ENCODE results near the gene BRSK2.
"Not testable (repeated sequence)": the region's sequence is repeated elsewhere in the genome, so short reads cannot be mapped to it uniquely, and the experiment has no call there.

The BRSK2 gene

GRCh38 chr11:1422981-1423380 lies 33.2 kb downstream of the BRSK2 start:
- TF ChIP-seq BHLHE40 (IDR thresholded peaks at IDR 0.05; ENCODE audit: borderline replicate concordance) (no peak), PKNOX1 (IDR thresholded peaks at IDR 0.05) (no peak), FOXM1 (IDR thresholded peaks at IDR 0.05; ENCODE audit: borderline replicate concordance) (no peak), TARDBP (IDR thresholded peaks at IDR 0.05) (no peak), L3MBTL2 (conservative IDR thresholded peaks at IDR 0.05) (no peak), ELF4 (IDR thresholded peaks at IDR 0.05) (no peak), NFRKB (IDR thresholded peaks at IDR 0.05) (no peak), HDGF (IDR thresholded peaks at IDR 0.05; ENCODE audit: borderline replicate concordance) (no peak), ZNF384 (IDR thresholded peaks at IDR 0.05) (no peak), LEF1 (IDR thresholded peaks at IDR 0.05; ENCODE audit: borderline replicate concordance) (no peak), CTBP1 (IDR thresholded peaks at IDR 0.05; ENCODE audit: borderline replicate concordance) (no peak)
- POLR2A ChIA-PET = no interaction called here
- CTCF ChIA-PET = interaction anchor here (0.6 kb wide), 1 partner anchor 271 kb away, joined by 3 read pairs; no protein-coding TSS in a partner anchor
- no peak for DNase-seq (ENCODE audit: extremely low spot score)

GRCh38 chr11:1423406-1423805 lies 33.7 kb downstream of the BRSK2 start:
- not testable (repeated sequence) for DNase-seq (ENCODE audit: extremely low spot score)

GRCh38 chr11:1425006-1425405 lies 35.3 kb downstream of the BRSK2 start:
- TF ChIP-seq TARDBP (IDR thresholded peaks at IDR 0.05) = no peak
- TF ChIP-seq ZNF384 (IDR thresholded peaks at IDR 0.05) = no peak
- no peak for TF ChIP-seq CTBP1 (IDR thresholded peaks at IDR 0.05; ENCODE audit: borderline replicate concordance)
- TF ChIP-seq ARNT (IDR thresholded peaks at IDR 0.05) = no peak
- TF ChIP-seq FOXK2 (IDR thresholded peaks at IDR 0.05) = no peak
- no peak for TF ChIP-seq FOXM1 (IDR thresholded peaks at IDR 0.05; ENCODE audit: borderline replicate concordance)
- no peak for TF ChIP-seq NFRKB (IDR thresholded peaks at IDR 0.05)
- TF ChIP-seq HDGF (IDR thresholded peaks at IDR 0.05; ENCODE audit: borderline replicate concordance) = no peak
- TF ChIP-seq PKNOX1 (IDR thresholded peaks at IDR 0.05) = no peak
- no peak for TF ChIP-seq ELF4 (IDR thresholded peaks at IDR 0.05)
- TF ChIP-seq L3MBTL2 (conservative IDR thresholded peaks at IDR 0.05) = no peak
- TF ChIP-seq SUZ12 (IDR thresholded peaks at IDR 0.05) = no peak
- no peak for TF ChIP-seq BHLHE40 (IDR thresholded peaks at IDR 0.05; ENCODE audit: borderline replicate concordance)
- no peak for TF ChIP-seq FOXA1 (IDR thresholded peaks at IDR 0.05)
- no peak for TF ChIP-seq LEF1 (IDR thresholded peaks at IDR 0.05; ENCODE audit: borderline replicate concordance)
- no peak for TF ChIP-seq SP1 (IDR thresholded peaks at IDR 0.05)
- DNase-seq (ENCODE audit: extremely low spot score) = no peak
- ChIA-PET CTCF (no interaction called here), POLR2A (no interaction called here)

More at GRCh38 chr11:1423406-1423805, 33.7 kb downstream of the BRSK2 start:
- POLR2A ChIA-PET = not testable (repeated sequence)
- CTCF ChIA-PET = interaction anchor here (0.6 kb wide), 1 partner anchor 271 kb away, joined by 3 read pairs; no protein-coding TSS in a partner anchor

- ChIA-PET CTCF (no interaction called here), POLR2A (no interaction called here)
- DNase-seq (ENCODE audit: extremely low spot score) = no peak
- TF ChIP-seq FOXM1 (IDR thresholded peaks at IDR 0.05; ENCODE audit: borderline replicate concordance) = no peak
- no peak for TF ChIP-seq ARNT (IDR thresholded peaks at IDR 0.05)
- TF ChIP-seq ELF4 (IDR thresholded peaks at IDR 0.05) = no peak
- no peak for TF ChIP-seq LEF1 (IDR thresholded peaks at IDR 0.05; ENCODE audit: borderline replicate concordance)
- TF ChIP-seq SP1 (IDR thresholded peaks at IDR 0.05) = no peak
- no peak for TF ChIP-seq PKNOX1 (IDR thresholded peaks at IDR 0.05)
- no peak for TF ChIP-seq TARDBP (IDR thresholded peaks at IDR 0.05)
- no peak for TF ChIP-seq SUZ12 (IDR thresholded peaks at IDR 0.05)
- no peak for TF ChIP-seq NFRKB (IDR thresholded peaks at IDR 0.05)
- no peak for TF ChIP-seq CTBP1 (IDR thresholded peaks at IDR 0.05; ENCODE audit: borderline replicate concordance)
- no peak for TF ChIP-seq ZNF384 (IDR thresholded peaks at IDR 0.05)
- TF ChIP-seq FOXK2 (IDR thresholded peaks at IDR 0.05) = no peak
Measured at GRCh38 chr11:1425439-1425838, 35.7 kb downstream of the BRSK2 start.

- ChIA-PET POLR2A (no interaction called here), CTCF (no interaction called here)
- no peak for DNase-seq (ENCODE audit: extremely low spot score)
- no peak for TF ChIP-seq SUZ12 (IDR thresholded peaks at IDR 0.05)
- TF ChIP-seq FOXK2 (IDR thresholded peaks at IDR 0.05) = no peak
- TF ChIP-seq LEF1 (IDR thresholded peaks at IDR 0.05; ENCODE audit: borderline replicate concordance) = no peak
- no peak for TF ChIP-seq PKNOX1 (IDR thresholded peaks at IDR 0.05)
- no peak for TF ChIP-seq SP1 (IDR thresholded peaks at IDR 0.05)
- TF ChIP-seq FOXA1 (IDR thresholded peaks at IDR 0.05) = no peak
- no peak for TF ChIP-seq TARDBP (IDR thresholded peaks at IDR 0.05)
- no peak for TF ChIP-seq ELF4 (IDR thresholded peaks at IDR 0.05)
- TF ChIP-seq L3MBTL2 (conservative IDR thresholded peaks at IDR 0.05) = no peak
- TF ChIP-seq NFRKB (IDR thresholded peaks at IDR 0.05) = no peak
- no peak for TF ChIP-seq BHLHE40 (IDR thresholded peaks at IDR 0.05; ENCODE audit: borderline replicate concordance)
- TF ChIP-seq ARNT (IDR thresholded peaks at IDR 0.05) = no peak
- no peak for TF ChIP-seq HDGF (IDR thresholded peaks at IDR 0.05; ENCODE audit: borderline replicate concordance)
- no peak for TF ChIP-seq ZNF384 (IDR thresholded peaks at IDR 0.05)
- TF ChIP-seq FOXM1 (IDR thresholded peaks at IDR 0.05; ENCODE audit: borderline replicate concordance) = no peak
- TF ChIP-seq CTBP1 (IDR thresholded peaks at IDR 0.05; ENCODE audit: borderline replicate concordance) = no peak
Measured at GRCh38 chr11:1428762-1429316, 39.1 kb downstream of the BRSK2 start.

GRCh38 chr11:1433568-1433967 lies 43.8 kb downstream of the BRSK2 start:
- CTCF ChIA-PET = no interaction called here
- POLR2A ChIA-PET = no interaction called here
- no peak for DNase-seq (ENCODE audit: extremely low spot score)
- TF ChIP-seq FOXM1 (IDR thresholded peaks at IDR 0.05; ENCODE audit: borderline replicate concordance) = no peak
- TF ChIP-seq SUZ12 (IDR thresholded peaks at IDR 0.05) = no peak
- TF ChIP-seq FOXA1 (IDR thresholded peaks at IDR 0.05) = no peak
- TF ChIP-seq BHLHE40 (IDR thresholded peaks at IDR 0.05; ENCODE audit: borderline replicate concordance) = no peak
- TF ChIP-seq HDGF (IDR thresholded peaks at IDR 0.05; ENCODE audit: borderline replicate concordance) = no peak
